OCI-LY1 (cell line): ENCODE data around the gene SDC4.

Experiments used
- H2AFZ ChIP-seq: fragments of 200-600 bp; sonication (generic), shearing (Covaris generic); 2 replicates; pipeline ENCODE4 v1.6.0; 2014; ENCODE audit warnings: antibody characterized with exemption, mild to moderate bottlenecking, low read length
- H3F3A ChIP-seq: fragments of 200-600 bp; sonication (generic), shearing (Covaris generic); 2 replicates; pipeline ENCODE4 v1.6.0; 2014; ENCODE audit warnings: mild to moderate bottlenecking, antibody characterized with exemption, low read length, moderate library complexity; ENCODE audit not compliant: insufficient read depth
- H3K27ac ChIP-seq: fragments of 200-600 bp; sonication (generic); 2 replicates; pipeline ENCODE4 v1.5.1; 2014; ENCODE audit warnings: low read length, mixed run types, mild to moderate bottlenecking, low read depth; ENCODE audit not compliant: poor library complexity, severe bottlenecking
- H3K27me3 ChIP-seq: fragments of 200-600 bp; sonication (generic); 2 replicates; pipeline ENCODE4 v1.6.0; 2014; ENCODE audit warnings: antibody characterized with exemption, mild to moderate bottlenecking, low read length, moderate library complexity; ENCODE audit not compliant: insufficient read depth
- H3K36me3 ChIP-seq: fragments of 200-600 bp; sonication (generic); 2 replicates; pipeline ENCODE4 v1.6.1; 2014; ENCODE audit warnings: mild to moderate bottlenecking, antibody characterized with exemption, low read length, moderate library complexity, mixed read lengths; ENCODE audit not compliant: insufficient read depth
- H3K4me1 ChIP-seq: fragments of 200-600 bp; sonication (generic); 2 replicates; pipeline ENCODE4 v1.5.1; 2014; ENCODE audit warnings: mild to moderate bottlenecking, low read length, moderate library complexity; ENCODE audit not compliant: insufficient read depth, severe bottlenecking
- H3K4me2 ChIP-seq: fragments of 200-600 bp; sonication (generic), shearing (Covaris generic); 2 replicates; pipeline ENCODE4 v1.6.1; 2014; ENCODE audit warnings: low read length
- H3K4me3 ChIP-seq: fragments of 200-600 bp; sonication (generic); 2 replicates; pipeline ENCODE4 v1.5.1; 2014; ENCODE audit warnings: low read length, low read depth, mild to moderate bottlenecking, mixed read lengths; ENCODE audit not compliant: poor library complexity, severe bottlenecking
- H3K79me2 ChIP-seq: fragments of 200-600 bp; shearing (Covaris generic); 2 replicates; pipeline ENCODE4 v1.6.1; 2016; ENCODE audit warnings: mixed run types, low read length, mixed read lengths; ENCODE audit not compliant: insufficient read depth
- H3K9ac ChIP-seq: fragments of 200-600 bp; sonication (generic), shearing (Covaris generic); 2 replicates; pipeline ENCODE4 v1.6.1; 2014; ENCODE audit warnings: mild to moderate bottlenecking, low read length, mixed read lengths
- H3K9me2 ChIP-seq: fragments of 200-600 bp; sonication (generic), shearing (Covaris generic); 2 replicates; pipeline ENCODE4 v1.6.1; 2014; ENCODE audit warnings: low read depth, mild to moderate bottlenecking, low read length, mixed read lengths
- H3K9me3 ChIP-seq: fragments of 200-600 bp; shearing (Covaris generic); 2 replicates; pipeline ENCODE4 v1.6.1; 2014; ENCODE audit warnings: low read length, mixed read lengths
- H4K20me1 ChIP-seq: fragments of 200-600 bp; sonication (generic), shearing (Covaris generic); 2 replicates; pipeline ENCODE4 v1.6.0; 2016; ENCODE audit warnings: mild to moderate bottlenecking, low read length; ENCODE audit not compliant: insufficient read depth
- CTCF ChIP-seq: fragments of 200-600 bp; sonication (generic), shearing (Covaris generic); IDR thresholded peaks from 2 replicates; pipeline ENCODE4 v1.5.1; 2017; ENCODE audit warnings: mild to moderate bottlenecking, antibody characterized with exemption, low read length, moderate library complexity, mixed read lengths
- EZH2 ChIP-seq: fragments of 200-600 bp; sonication (generic), shearing (Covaris generic); IDR thresholded peaks from 2 replicates; pipeline ENCODE4 v1.8.0; 2017; ENCODE audit warnings: borderline replicate concordance, mixed run types, mild to moderate bottlenecking, antibody characterized with exemption, low read length, moderate library complexity, mixed read lengths

Gene SDC4

GRCh38 chr20:45316150-45317080 is 31.8 kb downstream of the SDC4 start:
- no peak overlapping the region for H3K4me2 ChIP-seq
- no peaks in the 10 kb centered on the region for H3F3A ChIP-seq
- no peak overlapping the region for H3K4me3 ChIP-seq
- H2AFZ ChIP-seq: no peak overlapping the region
- no peaks in the 10 kb centered on the region for H4K20me1 ChIP-seq
- TF ChIP-seq CTCF: no peak
- no peak for TF ChIP-seq EZH2
- H3K27me3 ChIP-seq: no peaks in the 10 kb centered on the region
- no peaks in the 10 kb centered on the region for H3K9me2 ChIP-seq
- no peak overlapping the region for H3K9ac ChIP-seq
- peaks cover 5% of the 10 kb centered on the region for H3K4me1 ChIP-seq
- H3K9me3 ChIP-seq: no peaks in the 10 kb centered on the region
- H3K36me3 ChIP-seq: no peaks in the 10 kb centered on the region
- H3K27ac ChIP-seq: no peak overlapping the region
- H3K79me2 ChIP-seq: no peaks in the 10 kb centered on the region

GRCh38 chr20:45315672-45316071 is 32.6 kb downstream of the SDC4 start:
- no peaks in the 10 kb centered on the region for H3K36me3 ChIP-seq
- no peak overlapping the region for H2AFZ ChIP-seq
- no peak overlapping the region for H3K4me3 ChIP-seq
- no peaks in the 10 kb centered on the region for H3K79me2 ChIP-seq
- TF ChIP-seq EZH2 (no peak), CTCF (no peak)
- H3F3A ChIP-seq: no peaks in the 10 kb centered on the region
- H3K27me3 ChIP-seq: no peaks in the 10 kb centered on the region
- no peaks in the 10 kb centered on the region for H3K9me2 ChIP-seq
- H3K4me1 ChIP-seq: peaks cover 1% of the 10 kb centered on the region
- H3K9me3 ChIP-seq: no peaks in the 10 kb centered on the region
- H3K4me2 ChIP-seq: no peak overlapping the region
- H3K9ac ChIP-seq: no peak overlapping the region
- no peak overlapping the region for H3K27ac ChIP-seq
- H4K20me1 ChIP-seq: no peaks in the 10 kb centered on the region

DNA sequence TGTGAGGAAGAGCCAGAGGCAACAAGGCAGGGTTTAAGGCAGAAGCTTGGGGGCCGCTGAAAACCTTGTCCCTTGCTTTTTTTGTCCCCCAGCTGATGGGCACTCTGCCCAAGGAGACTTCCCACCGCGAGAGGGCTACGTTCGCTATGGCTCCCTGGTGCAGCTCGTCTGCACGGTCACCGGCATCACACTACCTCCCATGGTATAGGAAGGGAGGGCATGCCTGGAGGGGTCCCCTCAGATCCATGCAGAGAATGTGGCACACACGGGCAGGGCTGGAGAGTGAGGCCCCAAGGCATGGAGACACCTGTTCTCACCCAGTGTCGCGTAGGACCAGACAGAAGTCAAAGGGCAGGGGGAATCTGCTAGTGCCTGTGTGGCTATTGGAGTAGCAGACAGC is 34.3 kb downstream of the SDC4 start:
- H3K4me2 ChIP-seq: no peak overlapping the region
- H3K4me3 ChIP-seq: no peak overlapping the region
- H3K9ac ChIP-seq: no peak overlapping the region
- no peaks in the 10 kb centered on the region for H3F3A ChIP-seq
- H3K27ac ChIP-seq: no peak overlapping the region
- no peaks in the 10 kb centered on the region for H3K79me2 ChIP-seq
- no peaks in the 10 kb centered on the region for H3K36me3 ChIP-seq
- H3K27me3 ChIP-seq: no peaks in the 10 kb centered on the region
- TF ChIP-seq EZH2 (no peak), CTCF (no peak)
- H2AFZ ChIP-seq: no peak overlapping the region
- H3K9me2 ChIP-seq: no peaks in the 10 kb centered on the region
- no peaks in the 10 kb centered on the region for H4K20me1 ChIP-seq
- H3K9me3 ChIP-seq: no peaks in the 10 kb centered on the region
- no peaks in the 10 kb centered on the region for H3K4me1 ChIP-seq
